IPS DF 6.9 (cell line): ENCODE data around the gene OBSCN.

ENCODE experiments used
- DNase-seq: peaks from one replicate; pipeline ENCODE4 v3.0.0-alpha.2; 2013; ENCODE audit warnings: low read depth, low spot score
- H3K27ac ChIP-seq: one replicate; pipeline ENCODE4 v1.5.1; 2013; ENCODE audit warnings: low read length, control low read depth
- H3K27me3 ChIP-seq: 2 replicates; pipeline ENCODE4 v1.6.1; 2013; ENCODE audit warnings: mild to moderate bottlenecking, low read length; ENCODE audit not compliant: control insufficient read depth, insufficient read depth
- H3K36me3 ChIP-seq: 2 replicates; pipeline ENCODE4 v1.6.1; 2013; ENCODE audit warnings: low read length; ENCODE audit not compliant: control insufficient read depth, insufficient read depth
- H3K4me1 ChIP-seq: 2 replicates; pipeline ENCODE4 v1.6.1; 2013; ENCODE audit warnings: low read length; ENCODE audit not compliant: control insufficient read depth, insufficient read depth
- H3K4me3 ChIP-seq: 2 replicates; pipeline ENCODE4 v1.5.1; 2013; ENCODE audit warnings: mild to moderate bottlenecking, low read length
- H3K9me3 ChIP-seq: 2 replicates; pipeline ENCODE4 v1.6.1; 2013; ENCODE audit warnings: low read length, inconsistent platforms; ENCODE audit not compliant: control insufficient read depth, insufficient read depth
- WGBS: extraction: QIAGEN DNeasy Blood & Tissue Kit; methylation state at CpG from one replicate; pipeline ENCODE4 v1.1.7; 2013; ENCODE audit warnings: mixed read lengths, missing lambda C conversion rate; ENCODE audit not compliant: insufficient read length, insufficient coverage; 5-methylcytosine and 5-hydroxymethylcytosine counted together

The OBSCN gene

DNA sequence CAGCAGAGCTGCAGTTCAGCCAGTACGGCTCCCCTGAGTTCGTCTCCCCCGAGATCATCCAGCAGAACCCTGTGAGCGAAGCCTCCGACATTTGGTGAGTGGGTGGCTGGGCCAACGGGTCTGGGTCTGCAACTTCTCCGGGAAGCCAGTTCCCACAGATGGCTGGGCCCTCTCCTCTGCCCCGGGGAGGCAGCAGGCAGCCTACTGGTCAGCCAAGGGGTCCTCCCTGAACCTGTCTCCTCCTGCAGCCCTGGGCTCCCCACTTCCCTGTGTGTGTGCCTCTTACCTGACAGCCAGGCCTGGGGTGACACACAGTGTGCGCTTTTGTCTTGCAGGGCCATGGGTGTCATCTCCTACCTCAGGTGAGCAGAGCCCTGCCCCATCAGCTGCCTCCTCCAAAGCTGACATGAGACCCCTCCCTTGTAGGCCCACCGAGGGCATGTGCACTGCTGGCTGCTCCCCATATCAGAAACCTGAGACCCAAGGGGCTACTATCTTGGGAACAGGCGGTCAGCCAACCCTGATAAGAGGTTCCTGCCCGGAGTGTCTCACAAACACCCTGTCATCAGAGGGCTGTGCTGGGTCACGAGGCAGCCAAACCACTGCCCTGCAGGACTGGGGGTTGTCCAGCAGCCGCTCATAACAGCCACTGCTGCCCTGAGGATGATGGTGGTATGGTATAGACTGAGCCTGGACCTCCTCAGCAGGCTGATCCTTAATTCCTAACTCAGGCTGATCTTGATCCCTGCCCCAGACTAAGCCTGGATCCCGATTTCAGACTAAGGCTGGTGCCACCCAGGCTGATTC, 161.2 kb downstream of the OBSCN start:
- WGBS: no CpG with 5 or more reads among the region's 15 CpGs
- no peaks in the 10 kb centered on the region; the same call in 1 of the 2 replicates for H3K36me3 ChIP-seq
- no peak for DNase-seq

GRCh38 chr1:228369608-228370438, 162.0 kb downstream of the OBSCN start:
- H3K4me3 ChIP-seq: no peak overlapping the region
- H3K27me3 ChIP-seq: no peaks in the 10 kb centered on the region
- no peak overlapping the region for H3K27ac ChIP-seq
- WGBS: no CpG with 5 or more reads among the region's 18 CpGs
- no peaks in the 10 kb centered on the region for H3K9me3 ChIP-seq
- DNase-seq: no peak
- no peaks in the 10 kb centered on the region; the same call in 1 of the 2 replicates for H3K36me3 ChIP-seq
- H3K4me1 ChIP-seq: no peaks in the 10 kb centered on the region; the same call in 1 of the 2 replicates

More for the DNA sequence above, 161.2 kb downstream of the OBSCN start:
- no peaks in the 10 kb centered on the region for H3K9me3 ChIP-seq
- H3K27me3 ChIP-seq: no peaks in the 10 kb centered on the region
- no peaks in the 10 kb centered on the region; the same call in 1 of the 2 replicates for H3K4me1 ChIP-seq
- no peak overlapping the region for H3K27ac ChIP-seq
- H3K4me3 ChIP-seq: no peak overlapping the region

GRCh38 chr1:228370439-228370940, 162.6 kb downstream of the OBSCN start:
- no peaks in the 10 kb centered on the region for H3K9me3 ChIP-seq
- H3K36me3 ChIP-seq: no peaks in the 10 kb centered on the region; the same call in 1 of the 2 replicates
- no peak overlapping the region for H3K27ac ChIP-seq
- H3K4me3 ChIP-seq: no peak overlapping the region
- H3K27me3 ChIP-seq: no peaks in the 10 kb centered on the region
- no peaks in the 10 kb centered on the region; the same call in 1 of the 2 replicates for H3K4me1 ChIP-seq
- WGBS: no CpG with 5 or more reads among the region's 10 CpGs
- no peak for DNase-seq

- DNase-seq: no peak
- H3K27me3 ChIP-seq: no peaks in the 10 kb centered on the region
- no CpG with 5 or more reads among the region's 50 CpGs for WGBS
These were observed 163.3 kb downstream of the OBSCN start for GRCh38 chr1:228370941-228371740.

DNA sequence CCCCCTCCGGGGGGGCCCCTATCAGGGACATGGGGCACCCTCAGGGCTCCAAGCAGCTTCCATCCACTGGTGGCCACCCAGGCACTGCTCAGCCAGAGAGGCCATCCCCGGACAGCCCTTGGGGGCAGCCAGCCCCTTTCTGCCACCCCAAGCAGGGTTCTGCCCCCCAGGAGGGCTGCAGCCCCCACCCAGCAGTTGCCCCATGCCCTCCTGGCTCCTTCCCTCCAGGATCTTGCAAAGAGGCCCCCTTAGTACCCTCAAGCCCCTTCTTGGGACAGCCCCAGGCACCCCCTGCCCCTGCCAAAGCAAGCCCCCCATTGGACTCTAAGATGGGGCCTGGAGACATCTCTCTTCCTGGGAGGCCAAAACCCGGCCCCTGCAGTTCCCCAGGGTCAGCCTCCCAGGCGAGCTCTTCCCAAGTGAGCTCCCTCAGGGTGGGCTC, 163.9 kb downstream of the OBSCN start:
- H3K27me3 ChIP-seq: no peaks in the 10 kb centered on the region
- H3K4me3 ChIP-seq: no peak overlapping the region
- WGBS: no CpG with 5 or more reads among the region's 4 CpGs

More at GRCh38 chr1:228370941-228371740, 163.3 kb downstream of the OBSCN start:
- H3K36me3 ChIP-seq: no peaks in the 10 kb centered on the region; the same call in 1 of the 2 replicates
- H3K9me3 ChIP-seq: no peaks in the 10 kb centered on the region
- no peak overlapping the region for H3K27ac ChIP-seq
- H3K4me1 ChIP-seq: no peaks in the 10 kb centered on the region; the same call in 1 of the 2 replicates
- no peak overlapping the region for H3K4me3 ChIP-seq

GRCh38 chr1:228372183-228373003, 164.5 kb downstream of the OBSCN start:
- Histone ChIP-seq H3K27ac (no peak overlapping the region), H3K27me3 (no peaks in the 10 kb centered on the region), H3K9me3 (no peaks in the 10 kb centered on the region), H3K4me3 (no peak overlapping the region), H3K36me3 (no peaks in the 10 kb centered on the region; the same call in 1 of the 2 replicates), H3K4me1 (no peaks in the 10 kb centered on the region; the same call in 1 of the 2 replicates)
- no CpG with 5 or more reads among the region's 34 CpGs for WGBS
- DNase-seq: no peak

More for the DNA sequence above, 163.9 kb downstream of the OBSCN start:
- DNase-seq: no peak
- Histone ChIP-seq H3K27ac (no peak overlapping the region), H3K9me3 (no peaks in the 10 kb centered on the region), H3K4me1 (no peaks in the 10 kb centered on the region; the same call in 1 of the 2 replicates), H3K36me3 (no peaks in the 10 kb centered on the region; the same call in 1 of the 2 replicates)

- DNase-seq: no peak
- peaks cover 5% of the 10 kb centered on the region; the same call in 1 of the 2 replicates for H3K4me1 ChIP-seq
- no CpG with 5 or more reads among the region's 12 CpGs for WGBS
These were observed 165.3 kb downstream of the OBSCN start for GRCh38 chr1:228373004-228373680.

DNA sequence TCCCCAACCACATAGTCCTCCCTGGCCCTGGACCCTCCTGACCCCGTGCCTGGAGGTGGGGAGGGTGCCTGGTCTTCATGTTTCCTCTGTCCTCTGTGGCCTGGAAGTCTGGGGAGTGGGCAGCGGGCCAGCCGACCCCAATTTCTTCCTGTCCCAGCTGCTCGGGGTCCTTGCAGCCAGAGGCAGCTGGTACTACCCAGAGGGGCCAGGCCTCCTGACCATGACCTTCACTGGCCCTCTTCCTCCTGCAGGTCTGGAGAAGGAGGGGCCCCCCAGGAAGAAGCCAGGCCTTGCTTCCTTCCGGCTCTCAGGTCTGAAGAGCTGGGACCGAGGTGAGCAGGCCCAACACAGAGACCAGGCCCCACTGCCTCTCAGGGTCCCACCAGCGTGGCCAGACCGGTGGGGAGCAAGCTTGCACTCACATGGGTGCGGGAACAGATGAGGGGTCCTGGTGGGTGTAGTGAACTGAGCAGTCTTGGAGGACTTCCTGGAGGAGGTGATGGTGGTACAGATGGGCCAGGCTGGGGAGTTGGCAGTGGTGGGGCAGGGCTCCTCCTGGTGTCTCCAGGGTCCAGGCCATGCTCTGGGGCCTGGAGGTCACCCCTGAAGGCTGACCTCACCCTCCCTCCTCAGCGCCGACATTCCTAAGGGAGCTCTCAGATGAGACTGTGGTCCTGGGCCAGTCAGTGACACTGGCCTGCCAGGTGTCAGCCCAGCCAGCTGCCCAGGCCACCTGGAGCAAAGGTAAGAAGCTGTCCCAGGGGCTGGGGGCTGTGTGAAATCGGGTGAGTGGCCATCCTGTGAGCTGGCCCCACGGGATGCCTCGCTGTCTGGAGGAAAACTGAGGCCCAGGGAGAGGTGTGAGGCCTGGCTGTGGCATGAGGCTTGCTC, 166.1 kb downstream of the OBSCN start:
- Histone ChIP-seq H3K4me3 (no peak overlapping the region), H3K27me3 (peaks cover 2% of the 10 kb centered on the region; the same call in 1 of the 2 replicates), H3K36me3 (no peaks in the 10 kb centered on the region; the same call in 1 of the 2 replicates), H3K4me1 (peaks cover 5% of the 10 kb centered on the region; the same call in 1 of the 2 replicates), H3K9me3 (no peaks in the 10 kb centered on the region), H3K27ac (no peak overlapping the region)
- WGBS: no CpG with 5 or more reads among the region's 14 CpGs
- no peak for DNase-seq

More at GRCh38 chr1:228373004-228373680, 165.3 kb downstream of the OBSCN start:
- no peaks in the 10 kb centered on the region; the same call in 1 of the 2 replicates for H3K36me3 ChIP-seq
- no peak overlapping the region for H3K27ac ChIP-seq
- H3K27me3 ChIP-seq: peaks cover 2% of the 10 kb centered on the region; the same call in 1 of the 2 replicates
- H3K4me3 ChIP-seq: no peak overlapping the region
- no peaks in the 10 kb centered on the region for H3K9me3 ChIP-seq
